GM06990 (cell line): ENCODE results near the gene TSPAN6.

ENCODE experiments used
- DNase-seq: peaks from one replicate; pipeline ENCODE4 v3.0.0-alpha.2; 2011; ENCODE audit not compliant: insufficient read length; ENCODE audit errors: extremely low read depth
- H3K27me3 ChIP-seq: replicated peaks from 2 replicates; pipeline ENCODE4 v1.6.0; 2011; ENCODE audit warnings: low read length; ENCODE audit not compliant: control insufficient read depth, insufficient read depth
- H3K36me3 ChIP-seq: 2 replicates; pipeline ENCODE4 v1.5.1; 2011; ENCODE audit warnings: low read length; ENCODE audit not compliant: control insufficient read depth, insufficient read depth
- H3K4me3 ChIP-seq: replicated peaks from 2 replicates; pipeline ENCODE4 v1.5.1; 2011; ENCODE audit warnings: low read depth, mild to moderate bottlenecking, control low read depth, low read length
- TF ChIP-seq, protein P1 (sequence below): IDR thresholded peaks from 2 replicates; pipeline ENCODE4 v1.5.1; 2011; ENCODE audit warnings: low read length, control low read depth, mild to moderate bottlenecking, inconsistent platforms; ENCODE audit not compliant: insufficient read depth, poor library complexity, severe bottlenecking

Gene TSPAN6

DNA sequence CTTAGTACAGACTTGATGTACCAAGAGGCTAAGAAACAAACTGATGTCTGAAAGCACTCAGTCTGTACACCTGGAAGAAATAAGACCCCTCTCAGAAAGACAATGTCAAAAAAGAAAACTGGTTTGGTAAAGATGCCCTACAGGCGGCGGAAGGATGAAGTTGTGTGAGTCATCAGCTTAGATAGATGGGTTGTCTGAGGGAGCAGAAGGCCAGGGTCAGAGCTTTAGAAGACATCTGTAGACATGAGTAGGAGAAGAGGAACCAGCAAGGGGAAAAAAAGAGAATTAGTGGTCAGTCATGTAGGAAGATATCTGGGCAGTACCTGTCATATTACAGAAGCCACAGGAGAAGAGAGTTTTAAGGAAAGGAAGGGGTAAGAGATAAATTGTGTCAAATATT lies 15.7 kb upstream of the TSPAN6 start:
- Histone ChIP-seq H3K36me3 (no peaks in the 10 kb centered on the region), H3K27me3 (no peaks in the 10 kb centered on the region), H3K4me3 (no peak overlapping the region)
- TF ChIP-seq, protein P1, sequence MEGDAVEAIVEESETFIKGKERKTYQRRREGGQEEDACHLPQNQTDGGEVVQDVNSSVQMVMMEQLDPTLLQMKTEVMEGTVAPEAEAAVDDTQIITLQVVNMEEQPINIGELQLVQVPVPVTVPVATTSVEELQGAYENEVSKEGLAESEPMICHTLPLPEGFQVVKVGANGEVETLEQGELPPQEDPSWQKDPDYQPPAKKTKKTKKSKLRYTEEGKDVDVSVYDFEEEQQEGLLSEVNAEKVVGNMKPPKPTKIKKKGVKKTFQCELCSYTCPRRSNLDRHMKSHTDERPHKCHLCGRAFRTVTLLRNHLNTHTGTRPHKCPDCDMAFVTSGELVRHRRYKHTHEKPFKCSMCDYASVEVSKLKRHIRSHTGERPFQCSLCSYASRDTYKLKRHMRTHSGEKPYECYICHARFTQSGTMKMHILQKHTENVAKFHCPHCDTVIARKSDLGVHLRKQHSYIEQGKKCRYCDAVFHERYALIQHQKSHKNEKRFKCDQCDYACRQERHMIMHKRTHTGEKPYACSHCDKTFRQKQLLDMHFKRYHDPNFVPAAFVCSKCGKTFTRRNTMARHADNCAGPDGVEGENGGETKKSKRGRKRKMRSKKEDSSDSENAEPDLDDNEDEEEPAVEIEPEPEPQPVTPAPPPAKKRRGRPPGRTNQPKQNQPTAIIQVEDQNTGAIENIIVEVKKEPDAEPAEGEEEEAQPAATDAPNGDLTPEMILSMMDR, result no peak
- DNase-seq, result no peak

DNA sequence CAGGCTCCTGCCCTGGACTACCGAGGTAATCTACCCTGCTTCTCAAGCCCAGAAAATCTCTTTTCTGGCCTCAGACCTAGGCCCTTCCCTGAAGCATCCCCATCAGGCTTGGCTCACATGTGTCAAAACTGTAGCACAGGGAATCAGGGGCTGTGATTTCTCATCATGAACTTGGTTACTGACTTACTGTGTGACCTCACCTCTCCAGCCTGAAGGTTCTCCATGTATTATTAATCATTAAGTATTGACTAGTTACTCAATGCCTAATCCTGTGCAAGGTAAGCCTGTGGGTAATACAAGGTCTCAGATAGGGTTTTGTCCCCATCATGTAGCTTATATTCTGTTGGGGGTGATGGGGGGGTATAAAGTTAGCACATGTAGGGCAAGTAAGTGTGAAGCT lies 14.2 kb upstream of the TSPAN6 start:
- H3K36me3 ChIP-seq, result no peaks in the 10 kb centered on the region
- H3K27me3 ChIP-seq, result no peaks in the 10 kb centered on the region
- no peak overlapping the region for H3K4me3 ChIP-seq
- TF ChIP-seq, protein P1, result no peak
- no peak for DNase-seq

DNA sequence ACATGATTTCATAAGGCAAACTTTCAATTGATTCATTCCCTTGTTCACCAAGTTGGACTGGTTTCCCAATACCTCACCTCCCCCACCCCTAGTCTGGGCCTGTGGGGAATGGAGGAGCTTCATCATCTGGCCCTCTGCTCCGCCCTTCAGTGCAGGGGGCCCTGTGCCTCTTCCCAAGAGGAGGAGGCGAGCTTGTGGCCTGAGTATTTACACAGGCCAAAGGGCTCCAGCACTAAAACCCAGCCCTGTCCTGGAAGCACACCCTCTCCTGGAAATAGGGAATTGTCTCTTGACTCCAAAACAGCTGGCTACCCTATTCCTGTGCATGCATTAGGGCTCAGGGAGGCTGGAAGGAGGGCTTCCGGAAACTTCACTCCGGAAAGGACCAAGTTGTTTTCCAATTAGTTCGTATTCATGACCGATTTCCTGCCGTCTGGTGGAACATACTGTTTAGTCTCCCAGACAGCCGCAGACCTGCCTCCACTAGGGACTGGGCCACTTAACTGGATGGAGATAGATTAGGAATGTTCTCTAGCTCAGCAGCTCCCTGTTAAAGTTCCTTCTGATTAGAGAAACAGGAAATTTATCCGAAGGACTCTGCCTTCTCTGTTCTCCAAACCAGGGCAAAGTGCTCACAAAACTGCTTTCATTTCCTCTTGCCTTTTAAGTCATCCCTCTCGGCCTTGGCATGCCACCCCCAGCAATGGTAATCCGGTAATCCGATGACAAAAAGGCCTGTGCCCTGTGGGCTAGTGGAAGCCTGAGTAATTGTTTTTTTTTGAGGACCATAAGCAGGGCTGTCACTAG lies 13.1 kb upstream of the TSPAN6 start:
- DNase-seq, result no peak
- Histone ChIP-seq H3K4me3 (no peak overlapping the region), H3K36me3 (no peaks in the 10 kb centered on the region)

DNA sequence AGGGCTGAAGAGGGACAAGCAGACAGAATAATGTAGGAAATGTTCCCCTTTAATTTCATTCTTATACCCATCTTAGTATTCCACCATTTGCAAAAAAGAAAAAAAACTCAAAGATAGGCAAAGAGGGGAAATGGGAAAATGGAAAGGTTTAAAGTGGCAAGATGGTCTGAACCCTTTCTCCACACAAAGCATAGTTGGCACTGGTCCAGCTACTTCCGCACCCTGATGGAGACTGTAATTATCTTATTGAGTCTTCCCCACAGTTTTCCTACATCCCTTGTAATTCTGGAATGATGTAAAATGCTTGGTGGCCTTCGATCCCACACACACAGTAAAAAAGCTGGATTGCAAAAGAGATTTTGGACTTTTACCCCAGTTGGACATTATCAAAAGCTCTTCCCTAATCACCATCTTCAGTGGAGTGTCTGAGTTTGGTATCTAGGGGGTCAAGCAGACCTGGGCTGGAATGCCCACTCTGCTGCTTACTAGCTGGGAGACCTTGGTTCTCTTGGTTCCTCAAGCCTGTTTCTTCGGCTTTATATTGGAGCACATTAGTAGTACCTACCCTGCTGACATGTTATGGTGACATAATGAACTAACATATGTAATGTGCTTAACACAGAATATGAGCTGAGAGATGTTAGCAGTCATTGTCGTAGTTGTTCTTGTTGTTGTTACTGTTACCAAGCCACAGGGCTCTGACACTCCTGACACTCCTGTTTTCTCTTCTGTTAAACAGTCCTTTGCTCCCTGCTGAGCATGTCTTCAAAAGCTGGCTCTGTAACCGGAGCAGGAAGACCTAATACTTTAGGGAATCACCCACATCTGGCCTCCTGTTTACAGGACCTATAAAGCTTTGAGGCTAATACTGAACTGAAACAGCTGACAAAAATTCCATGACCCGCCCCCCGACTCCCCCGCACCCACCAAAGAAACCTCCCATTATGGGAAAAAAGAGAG lies 12.1 kb upstream of the TSPAN6 start:
- no peaks in the 10 kb centered on the region for H3K36me3 ChIP-seq
- no peak for DNase-seq
- H3K27me3 ChIP-seq, result no peaks in the 10 kb centered on the region; the same call in 1 of the 2 replicates
- TF ChIP-seq, protein P1, result no peak
- H3K4me3 ChIP-seq, result no peak overlapping the region

More for the DNA sequence above, 13.1 kb upstream of the TSPAN6 start:
- TF ChIP-seq, protein P1, result no peak
- no peaks in the 10 kb centered on the region for H3K27me3 ChIP-seq

DNA sequence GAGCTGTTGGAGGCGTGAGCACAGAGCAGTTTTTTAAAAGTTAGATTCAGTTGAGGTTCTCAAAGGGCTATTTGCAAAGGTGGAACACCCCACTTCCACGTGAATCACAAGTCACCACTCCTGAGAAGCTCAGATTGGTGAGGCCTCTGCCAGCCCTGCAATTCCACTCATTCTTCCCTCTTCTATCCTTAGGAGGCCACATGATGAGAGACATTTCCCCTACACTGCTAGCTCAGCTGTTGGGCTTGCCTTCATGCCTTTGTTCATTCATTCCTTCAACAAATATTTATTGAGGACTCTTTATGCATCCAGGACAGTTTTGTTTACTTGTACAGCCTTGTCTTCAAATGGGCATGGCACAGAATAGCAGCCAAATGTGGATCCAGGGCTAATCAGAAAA lies 11.1 kb upstream of the TSPAN6 start:
- no peaks in the 10 kb centered on the region for H3K36me3 ChIP-seq
- TF ChIP-seq, protein P1, result no peak
- H3K27me3 ChIP-seq, result no peaks in the 10 kb centered on the region; the same call in 1 of the 2 replicates
- H3K4me3 ChIP-seq, result no peak overlapping the region
- DNase-seq, result no peak
